Stimulated activated CD4-positive, alpha-beta T cell treated with anti-CD3 and anti-CD28 coated beads, Interleukin-15, amount 100 ng/mL, for 48 hours (primary cell): ENCODE measurements around the gene ODAD4.

ENCODE experiments used
- DNase-seq, 2 donors: peaks; one replicate each; pipeline ENCODE4 v3.0.0-alpha.2; 2020; ENCODE audit warnings: low read depth in 2 of 2

The ODAD4 gene

GRCh38 chr17:41939693-41940090 is 9.3 kb downstream of the ODAD4 start:
- no peak for DNase-seq

- no peak for DNase-seq
Observed at GRCh38 chr17:41941168-41941567, 10.8 kb downstream of the ODAD4 start.

- no peak for DNase-seq
Observed at GRCh38 chr17:41942626-41943373, 12.4 kb downstream of the ODAD4 start.

GRCh38 chr17:41943492-41943891 is 13.1 kb downstream of the ODAD4 start:
- no peak for DNase-seq

- DNase-seq = no peak
Observed at GRCh38 chr17:41944943-41945342, 14.5 kb downstream of the ODAD4 start.

- DNase-seq = no peak
Observed at GRCh38 chr17:41948762-41949460, 18.5 kb downstream of the ODAD4 start.

- DNase-seq = no peak
Observed at GRCh38 chr17:41956522-41956921, 26.1 kb downstream of the ODAD4 start.

- DNase-seq = no peak
Observed at GRCh38 chr17:41957031-41957868, 26.8 kb downstream of the ODAD4 start.

GRCh38 chr17:41957869-41958439 is 27.5 kb downstream of the ODAD4 start:
- no peak for DNase-seq

GRCh38 chr17:41959030-41959335 is 28.6 kb downstream of the ODAD4 start:
- DNase-seq = no peak

- no peak for DNase-seq
Observed at GRCh38 chr17:41959336-41960095, 29.1 kb downstream of the ODAD4 start.

- DNase-seq = no peak
Observed at GRCh38 chr17:41962111-41962510, 31.7 kb downstream of the ODAD4 start.

GRCh38 chr17:41962768-41963434 is 32.5 kb downstream of the ODAD4 start:
- peak; percentile 48 to 61 for DNase-seq

- DNase-seq = peak; percentile 52 to 68
Observed at GRCh38 chr17:41965694-41966462, 35.5 kb downstream of the ODAD4 start.

- DNase-seq = peak; percentile 81 to 88
Observed at GRCh38 chr17:41966463-41967140, 36.2 kb downstream of the ODAD4 start, which contains the start of gene CNP. Gene CNP (plus strand): TSS chr17:41966795. CDS start chr17:41966885, 90 bp downstream.

- peak; percentile 18 to 20 for DNase-seq
Observed at GRCh38 chr17:41967141-41967920, 36.9 kb downstream of the ODAD4 start.

GRCh38 chr17:41967921-41968578 is 37.6 kb downstream of the ODAD4 start:
- DNase-seq = no peak

GRCh38 chr17:41968676-41969075 is 38.3 kb downstream of the ODAD4 start:
- no peak for DNase-seq
